ENCODE data around the gene CHSY3.

CHSY3 gene

GRCh38 chr5:129951039-129951438 lies 46.8 kb downstream of the CHSY3 start:
- DNase-seq: no peak

DNA sequence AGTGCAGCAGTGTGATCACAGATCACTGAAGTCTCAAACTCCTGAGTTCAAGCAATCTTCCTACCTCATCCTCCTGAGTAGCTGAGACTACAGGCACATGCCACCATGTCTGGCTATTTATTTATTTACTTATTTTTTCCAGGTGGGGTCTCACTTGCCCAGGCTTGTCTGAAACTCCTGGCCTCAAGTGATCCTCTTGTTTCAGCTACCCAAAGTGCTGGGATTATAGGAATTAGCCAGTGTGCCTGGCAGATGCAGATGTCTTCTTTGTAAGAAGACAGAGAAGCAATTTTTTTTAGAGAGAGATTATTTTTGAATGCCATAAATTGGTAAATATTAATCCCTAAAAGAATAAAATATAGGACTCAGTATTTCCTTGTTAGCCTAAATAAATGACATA lies 54.3 kb downstream of the CHSY3 start:
- DNase-seq: no peak

GRCh38 chr5:129960831-129961230 lies 56.6 kb downstream of the CHSY3 start:
- DNase-seq: no peak

DNA sequence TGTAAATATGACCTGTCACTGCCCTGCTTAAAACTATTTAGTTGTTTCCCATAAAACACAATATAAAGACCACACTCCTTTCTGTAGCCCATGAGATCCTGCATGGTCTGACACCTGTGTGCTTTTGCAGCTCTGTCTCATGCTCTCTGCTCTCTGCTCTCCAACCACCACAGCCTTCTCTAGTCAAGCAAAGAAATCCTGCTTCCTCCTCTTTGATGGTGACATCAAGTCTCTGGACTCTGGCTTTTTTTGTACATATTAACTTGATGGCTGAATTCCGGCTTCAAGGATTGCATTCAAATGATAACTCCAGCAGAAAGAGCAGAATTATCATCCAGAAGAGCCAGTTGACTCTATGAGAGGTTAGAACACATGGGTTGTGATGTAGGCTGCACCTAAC lies 58.2 kb downstream of the CHSY3 start:
- DNase-seq: no peak

DNA sequence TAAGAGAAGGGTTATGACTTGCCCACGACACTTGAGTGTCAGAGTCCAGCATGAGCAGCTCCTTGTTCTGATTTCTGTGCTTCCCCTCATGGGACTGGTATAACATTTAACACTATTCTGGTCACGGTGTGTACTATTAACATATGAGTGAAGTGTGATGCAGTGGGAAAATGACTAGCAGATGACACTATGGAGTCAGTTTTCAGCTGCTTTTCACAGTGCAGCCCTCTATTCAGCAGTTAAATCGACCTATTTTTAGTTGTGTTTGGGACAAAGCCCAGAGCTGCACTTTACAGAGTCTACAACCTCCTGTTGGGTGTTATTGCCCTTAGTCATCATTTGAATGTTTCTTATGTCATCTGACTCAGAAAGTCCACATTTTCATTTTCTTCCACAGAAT lies 59.1 kb downstream of the CHSY3 start:
- DNase-seq: no peak

GRCh38 chr5:129966071-129966470 lies 61.8 kb downstream of the CHSY3 start:
- DNase-seq: no peak

DNA sequence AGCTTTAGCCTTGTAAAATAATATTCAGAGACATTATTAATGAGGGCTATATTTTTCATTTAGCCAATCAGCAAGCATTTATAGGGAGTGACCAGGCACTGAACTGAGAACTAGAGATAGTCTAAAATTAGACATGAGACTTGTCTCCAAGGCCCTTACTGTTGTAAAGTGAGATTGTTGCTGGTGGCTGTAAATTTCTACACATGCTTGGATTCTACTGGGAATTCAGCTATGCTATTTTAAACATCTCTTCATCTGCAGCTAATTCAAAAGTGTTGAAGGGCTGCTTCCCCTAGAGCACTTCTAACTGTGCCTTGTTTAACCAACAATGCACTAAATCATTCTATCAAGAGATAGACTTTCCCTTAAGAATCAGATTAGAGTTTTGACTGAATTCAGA lies 67.4 kb downstream of the CHSY3 start:
- DNase-seq: no peak

- no peak for DNase-seq
Measured at GRCh38 chr5:129972465-129973141, 68.3 kb downstream of the CHSY3 start.

GRCh38 chr5:129973716-129974426 lies 69.6 kb downstream of the CHSY3 start:
- DNase-seq: no peak

GRCh38 chr5:129977810-129978209 lies 73.5 kb downstream of the CHSY3 start:
- no peak for DNase-seq

DNA sequence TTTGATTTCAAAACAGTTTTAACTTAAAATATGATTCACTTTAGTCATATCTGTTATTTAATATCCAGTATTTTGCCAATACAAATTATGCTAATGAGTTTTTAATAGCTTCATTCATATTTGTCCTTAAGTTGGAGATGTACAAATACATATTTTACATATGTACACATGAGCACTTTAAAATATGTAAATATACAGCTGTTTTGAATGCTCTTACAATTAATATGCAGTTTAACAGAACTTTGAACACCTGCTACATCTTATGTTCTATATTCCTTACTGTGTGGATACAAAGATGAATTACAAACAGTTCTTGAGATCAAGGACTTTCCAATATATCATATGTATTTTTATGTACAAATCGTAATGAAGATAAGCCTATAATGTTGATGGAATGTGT lies 74.0 kb downstream of the CHSY3 start:
- DNase-seq: peak; percentile 37 to 66

DNA sequence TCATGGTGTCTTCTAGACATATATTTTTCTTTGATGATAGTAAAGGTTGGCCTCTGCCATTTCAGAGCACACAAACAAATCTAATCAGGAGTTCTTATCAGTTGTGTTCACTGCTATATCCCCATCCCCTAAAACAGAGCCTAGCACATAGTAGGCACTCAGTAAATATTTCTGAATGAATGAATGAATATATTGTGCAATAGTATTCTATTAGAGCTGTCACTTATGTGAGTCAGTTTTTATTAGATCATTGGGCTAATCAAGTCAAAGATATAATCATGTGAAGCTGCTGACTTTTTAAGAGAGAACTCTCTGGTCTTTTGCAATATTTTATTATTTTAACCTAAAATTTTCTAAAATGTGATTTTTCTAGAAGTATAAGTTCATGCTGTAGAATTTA lies 84.2 kb downstream of the CHSY3 start:
- no peak for DNase-seq

DNA sequence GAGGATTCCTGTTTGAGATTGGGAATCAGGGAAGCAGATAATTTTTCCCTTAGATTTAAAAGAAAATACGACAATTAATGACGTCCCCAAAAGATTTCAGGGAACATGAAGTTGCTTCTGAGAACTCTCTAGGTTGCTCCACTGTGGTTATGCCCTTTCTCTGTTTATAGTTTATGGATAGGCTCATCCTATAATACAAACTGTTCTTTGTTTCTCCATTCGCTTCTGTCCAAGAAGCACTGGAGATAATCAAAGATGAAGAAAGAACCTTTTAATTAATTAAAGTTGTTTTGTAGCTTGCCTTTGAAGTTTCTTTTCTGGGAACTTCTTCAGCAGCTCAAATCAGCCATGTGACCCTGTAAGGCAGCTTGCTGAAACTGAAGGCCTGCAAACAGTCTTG lies 87.5 kb downstream of the CHSY3 start:
- DNase-seq: no peak

- DNase-seq: no peak
Measured at GRCh38 chr5:129996896-129997295, 92.6 kb downstream of the CHSY3 start.

DNA sequence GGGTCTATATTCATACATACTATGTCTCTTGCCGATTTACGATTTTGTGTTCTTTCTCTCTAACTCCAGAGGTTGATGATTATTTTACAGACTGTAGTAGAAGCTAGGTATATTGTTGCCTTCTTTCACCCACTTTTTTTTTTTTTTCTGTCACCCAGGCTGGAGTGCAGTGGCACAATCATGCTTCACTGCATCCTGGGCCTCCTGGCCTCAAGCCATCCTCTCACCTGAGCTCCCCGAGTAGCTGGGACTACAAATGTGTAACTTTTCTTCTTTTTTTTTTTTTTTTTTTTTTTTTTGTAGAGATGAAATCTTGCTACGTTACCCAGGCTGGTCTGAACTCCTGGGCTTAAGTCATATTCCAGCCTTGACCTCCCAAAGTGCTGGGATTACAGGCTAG lies 96.2 kb downstream of the CHSY3 start:
- no peak for DNase-seq

GRCh38 chr5:130002183-130002582 lies 97.9 kb downstream of the CHSY3 start:
- no peak for DNase-seq

- DNase-seq: no peak
Measured at GRCh38 chr5:130002876-130003275, 98.6 kb downstream of the CHSY3 start.

GRCh38 chr5:130011986-130012385 lies 107.7 kb downstream of the CHSY3 start:
- DNase-seq: no peak

DNA sequence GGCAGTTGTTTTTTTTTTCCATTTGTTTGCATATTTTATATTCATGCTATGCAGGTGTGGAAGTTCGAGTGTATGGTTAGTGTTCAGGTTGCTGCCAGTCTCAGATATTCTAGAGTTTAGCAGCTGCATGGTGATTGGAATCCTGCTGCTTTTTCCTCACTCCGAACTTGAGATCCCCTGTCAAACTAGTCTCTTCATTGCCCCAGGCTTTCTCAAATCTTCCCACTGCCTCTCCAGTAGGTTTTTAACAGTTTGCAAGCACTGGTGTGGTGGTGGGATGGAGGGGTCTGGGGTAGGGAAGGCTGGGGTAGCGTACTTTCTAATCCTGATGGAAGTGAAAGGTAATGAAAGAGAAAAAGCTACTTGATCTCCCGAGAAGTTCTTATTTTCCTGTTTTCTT lies 112.9 kb downstream of the CHSY3 start:
- DNase-seq: peak; percentile 27 to 33

GRCh38 chr5:130018641-130019040 lies 114.4 kb downstream of the CHSY3 start:
- DNase-seq: no peak

DNA sequence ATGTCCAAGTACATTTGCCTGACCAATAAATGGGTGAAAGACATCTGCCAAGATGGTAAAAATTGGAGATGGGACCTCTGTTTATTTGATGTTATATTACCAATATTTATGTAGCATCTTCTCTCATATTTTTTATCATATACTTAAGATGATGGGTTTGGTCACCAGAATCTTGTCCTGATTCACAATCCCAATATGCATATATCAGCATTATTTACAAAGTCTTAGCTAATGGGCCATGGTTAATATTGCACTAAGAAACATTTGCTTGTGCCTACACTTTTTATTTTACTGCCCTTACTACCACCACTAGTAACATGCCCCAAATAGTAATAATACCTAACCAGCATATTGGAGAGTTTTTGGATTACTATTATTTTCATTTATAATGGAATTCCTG lies 116.7 kb downstream of the CHSY3 start:
- no peak for DNase-seq

- DNase-seq: no peak
Measured at GRCh38 chr5:130021876-130022275, 117.6 kb downstream of the CHSY3 start.

DNA sequence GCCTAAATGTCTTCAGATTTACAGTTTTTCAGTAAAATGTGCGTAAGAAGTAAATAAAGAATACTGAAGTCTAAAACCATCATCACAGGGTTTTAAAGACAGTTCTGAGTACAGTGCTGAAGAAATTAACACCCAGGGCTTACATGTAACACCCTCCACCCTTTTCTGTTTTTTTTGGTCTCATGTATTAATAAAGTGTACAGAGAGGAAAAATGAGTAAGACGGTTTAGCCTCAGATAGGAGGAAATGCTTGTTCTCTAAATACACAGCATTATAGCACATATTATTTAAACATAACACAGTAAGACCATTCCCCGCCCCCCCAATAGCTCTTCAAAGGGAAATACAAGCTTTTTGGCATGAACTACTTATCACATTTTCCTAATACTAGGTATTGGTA lies 119.3 kb downstream of the CHSY3 start:
- DNase-seq: no peak

GRCh38 chr5:130024006-130024405 lies 119.7 kb downstream of the CHSY3 start:
- no peak for DNase-seq

DNA sequence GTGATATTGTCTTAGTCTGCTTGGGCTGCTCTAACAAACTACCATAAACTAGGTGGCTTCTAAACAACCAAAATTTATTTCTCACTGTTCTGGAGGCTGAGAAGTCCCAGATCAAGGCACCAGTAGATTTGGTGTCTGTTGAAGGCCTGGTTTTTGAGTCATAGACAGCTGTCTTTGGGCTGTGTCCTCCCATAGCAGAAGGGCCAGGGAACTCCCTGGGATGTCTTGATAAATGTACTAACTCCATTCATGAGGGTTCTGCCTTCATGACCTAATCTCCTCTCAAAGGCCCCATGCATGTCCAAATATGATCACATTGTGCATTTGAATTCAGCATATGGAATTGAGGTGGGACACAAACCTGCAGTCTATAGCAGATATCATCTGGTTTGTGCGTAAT lies 121.2 kb downstream of the CHSY3 start:
- no peak for DNase-seq

Data from NCI-H526 (cell line).